Neural cell (in vitro differentiated cells): ENCODE data around the gene TFDP1. TPM values are rescaled to one million over a fixed set of nuclear protein-coding genes. Genes with fewer than 3 reads are reported as not detected.

ENCODE experiments used
- H2AFZ ChIP-seq: fragments of 200-600, 300-800 bp; sonication (generic), shearing (Covaris generic); 2 replicates; pipeline ENCODE4 v1.6.0; 2014; ENCODE audit warnings: low read depth, mild to moderate bottlenecking, antibody characterized with exemption, low read length, moderate library complexity
- H3F3A ChIP-seq: fragments of 200-600 bp; shearing (Covaris generic); 2 replicates; pipeline ENCODE4 v1.6.1; 2016; ENCODE audit warnings: mild to moderate bottlenecking, moderate library complexity, mixed read lengths, antibody characterized with exemption, low read length; ENCODE audit not compliant: insufficient read depth, poor library complexity, severe bottlenecking
- H3K27ac ChIP-seq: fragments of 200-600, 300-800 bp; sonication (generic), shearing (Covaris generic); 2 replicates; pipeline ENCODE4 v1.5.1; 2014; ENCODE audit warnings: mild to moderate bottlenecking, low read length, moderate library complexity
- H3K27me3 ChIP-seq: fragments of 300-800, 200-600 bp; sonication (generic), shearing (Covaris generic); 2 replicates; pipeline ENCODE4 v1.6.0; 2014; ENCODE audit warnings: mild to moderate bottlenecking, low read depth, low read length, moderate library complexity; ENCODE audit not compliant: insufficient read depth
- H3K36me3 ChIP-seq: fragments of 300-800, 200-600 bp; sonication (generic), shearing (Covaris generic); 2 replicates; pipeline ENCODE4 v1.5.1; 2014; ENCODE audit warnings: mild to moderate bottlenecking, antibody characterized with exemption, low read length, moderate library complexity; ENCODE audit not compliant: insufficient read depth
- H3K4me2 ChIP-seq: fragments of 300-800, 200-600 bp; sonication (generic), shearing (Covaris generic); 2 replicates; pipeline ENCODE4 v1.6.0; 2014; ENCODE audit warnings: mild to moderate bottlenecking, low read length
- H3K4me3 ChIP-seq: fragments of 300-800, 200-600 bp; sonication (generic), shearing (Covaris generic); 2 replicates; pipeline ENCODE4 v1.5.1; 2014; ENCODE audit warnings: mild to moderate bottlenecking, low read length, moderate library complexity
- H3K79me2 ChIP-seq: fragments of 200-600 bp; shearing (Covaris generic); replicated peaks from 2 replicates; pipeline ENCODE4 v1.6.0; 2014; ENCODE audit warnings: mild to moderate bottlenecking, low read length, moderate library complexity; ENCODE audit not compliant: insufficient read depth
- H3K9ac ChIP-seq: fragments of 300-800, 200-600 bp; sonication (generic), shearing (Covaris generic); 2 replicates; pipeline ENCODE4 v1.6.1; 2016; ENCODE audit warnings: mild to moderate bottlenecking, low read length, mixed read lengths
- H3K9me2 ChIP-seq: fragments of 200-600 bp; shearing (Covaris generic); 2 replicates; pipeline ENCODE4 v1.6.1; 2016; ENCODE audit warnings: mild to moderate bottlenecking, low read length, mixed read lengths; ENCODE audit not compliant: insufficient read depth
- H3K9me3 ChIP-seq: fragments of 200-600, 300-800 bp; sonication (generic), shearing (Covaris generic); 2 replicates; pipeline ENCODE4 v1.6.1; 2016; ENCODE audit warnings: mild to moderate bottlenecking, mixed run types, low read length, moderate library complexity, mixed read lengths
- H4K20me1 ChIP-seq: fragments of 200-600 bp; shearing (Covaris generic); 2 replicates; pipeline ENCODE4 v1.6.1; 2016; ENCODE audit warnings: mild to moderate bottlenecking, mixed run types; ENCODE audit not compliant: insufficient read depth
- EP300 ChIP-seq: fragments of 450-650 bp; conservative IDR thresholded peaks from 2 replicates; pipeline ENCODE4 v1.6.1; 2014; ENCODE audit warnings: antibody characterized with exemption, mild to moderate bottlenecking, moderate library complexity; ENCODE audit not compliant: poor library complexity, severe bottlenecking
- EZH2 ChIP-seq: fragments of 200-600, 300-800 bp; shearing (Covaris generic), sonication (generic); IDR thresholded peaks from 2 replicates; pipeline ENCODE4 v1.6.1; 2014; ENCODE audit warnings: antibody characterized with exemption, low read length, borderline replicate concordance, mild to moderate bottlenecking; ENCODE audit not compliant: insufficient read depth, poor library complexity, severe bottlenecking
- MXI1 ChIP-seq: fragments of 450-650 bp; conservative IDR thresholded peaks from 2 replicates; pipeline ENCODE4 v1.6.1; 2014; ENCODE audit warnings: antibody characterized with exemption, mild to moderate bottlenecking; ENCODE audit not compliant: poor library complexity, severe bottlenecking
- POLR2AphosphoS5 ChIP-seq: IDR thresholded peaks from 2 replicates; pipeline ENCODE4 v1.6.1; 2012
- RAD21 ChIP-seq: fragments of 450-650 bp; conservative IDR thresholded peaks from 2 replicates; pipeline ENCODE4 v1.6.1; 2014; ENCODE audit warnings: antibody characterized with exemption, mild to moderate bottlenecking, moderate library complexity
- SMC3 ChIP-seq: fragments of 450-650 bp; conservative IDR thresholded peaks from 2 replicates; pipeline ENCODE4 v1.6.1; 2014; ENCODE audit warnings: antibody characterized with exemption, mild to moderate bottlenecking, moderate library complexity; ENCODE audit not compliant: poor library complexity
- TAF1 ChIP-seq: IDR thresholded peaks from 2 replicates; pipeline ENCODE4 v1.6.1; 2012; ENCODE audit warnings: low read depth
- polyA plus RNA-seq: library from polyadenylated mRNA; depleted of rRNA; stranded (reverse); fragments of >200 nt; gene quantifications from 2 replicates; pipeline ENCODE4 v1.2.3, GENCODE V29; 2014
- TF ChIP-seq, protein P1 (sequence below): IDR thresholded peaks from 2 replicates; pipeline ENCODE4 v1.6.1; 2012; ENCODE audit warnings: borderline replicate concordance
- TF ChIP-seq, protein P2 (sequence below): fragments of 450-650 bp; IDR thresholded peaks from 2 replicates; pipeline ENCODE4 v1.5.1; 2014; ENCODE audit warnings: antibody characterized with exemption, mild to moderate bottlenecking, moderate library complexity; ENCODE audit not compliant: poor library complexity, severe bottlenecking

Gene TFDP1
- polyA plus RNA-seq, 1 donor from 2014 or later, result 81.2 TPM

DNA sequence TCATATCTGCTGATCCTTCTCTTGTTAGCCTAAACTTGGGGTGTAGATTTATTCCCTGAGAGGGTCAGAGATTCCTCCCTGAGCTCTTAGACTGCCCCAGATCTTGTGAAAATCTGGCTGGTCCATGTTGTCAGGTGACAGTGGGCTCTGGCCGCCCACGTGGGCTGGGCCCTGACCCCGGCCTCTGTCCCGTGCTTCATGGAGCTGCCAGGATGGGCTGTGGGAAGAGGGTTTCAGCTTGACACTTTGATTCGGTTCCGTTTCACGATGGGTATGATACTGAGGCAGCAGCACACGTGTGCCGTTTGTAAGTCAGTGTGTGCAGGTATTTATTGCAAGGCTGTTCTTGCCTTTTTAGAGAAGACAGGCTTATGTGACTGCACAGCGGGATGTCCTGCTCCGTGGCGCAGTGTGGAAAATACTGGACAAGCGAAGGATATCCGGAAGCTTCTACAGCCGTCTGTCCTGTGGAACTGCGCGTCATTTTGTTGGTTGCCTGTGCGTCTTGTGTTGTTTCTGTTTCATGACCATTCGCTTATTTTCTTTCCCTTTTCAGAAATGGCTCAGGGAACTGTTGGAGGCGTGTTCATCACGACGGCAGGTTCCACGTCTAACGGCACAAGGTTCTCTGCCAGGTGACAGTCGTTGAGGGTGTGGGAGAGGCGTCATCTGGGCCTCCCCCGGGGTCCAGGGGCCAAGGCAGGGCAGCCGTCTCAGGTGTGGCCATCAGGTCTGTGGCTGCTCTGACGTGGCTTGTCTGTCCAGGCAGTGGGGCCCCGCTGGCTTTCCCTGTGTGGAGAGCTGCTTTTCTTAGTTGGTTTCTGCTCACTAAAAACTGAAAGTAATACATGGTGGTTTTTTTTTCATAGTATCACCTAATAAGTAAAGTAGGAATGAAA, 53.0 kb downstream of the TFDP1 start:
- Histone ChIP-seq H3K27ac (no peak overlapping the region), H4K20me1 (no peaks in the 10 kb centered on the region), H2AFZ (no peak overlapping the region), H3K79me2 (no peaks in the 10 kb centered on the region), H3K9me2 (no peaks in the 10 kb centered on the region), H3K9me3 (no peaks in the 10 kb centered on the region), H3K4me3 (no peak overlapping the region), H3K36me3 (peaks cover 18% of the 10 kb centered on the region), H3F3A (no peaks in the 10 kb centered on the region), H3K4me2 (no peak overlapping the region), H3K9ac (no peak overlapping the region), H3K27me3 (no peaks in the 10 kb centered on the region)
- TF ChIP-seq RAD21, result no peak

DNA sequence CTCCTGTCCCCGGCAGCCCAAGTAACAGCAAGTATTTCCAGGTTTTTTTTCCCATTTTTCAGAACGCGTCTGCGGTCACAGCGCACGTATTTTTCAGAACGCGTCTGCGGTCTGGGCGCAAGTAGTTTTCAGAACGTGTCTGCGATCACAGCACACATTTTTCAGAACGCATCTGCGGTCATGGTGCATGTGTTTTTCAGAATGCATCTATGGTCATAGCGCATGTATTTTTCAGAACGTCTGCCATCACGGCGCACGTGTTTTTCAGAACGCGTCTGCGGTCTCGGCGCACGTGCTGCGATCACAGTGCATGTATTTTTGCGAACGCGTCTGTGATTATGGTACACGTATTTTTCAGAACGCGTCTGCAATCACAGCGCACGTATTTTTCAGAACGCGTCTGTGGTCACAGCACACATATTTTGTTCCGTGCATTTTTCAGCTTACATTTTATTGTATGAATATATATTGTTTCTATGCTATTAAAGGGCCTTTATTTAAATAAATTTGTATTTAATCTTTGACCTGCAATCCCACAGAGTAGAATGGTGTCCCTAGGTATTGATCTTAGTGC, 53.7 kb downstream of the TFDP1 start:
- Histone ChIP-seq H3K27ac (no peak overlapping the region), H4K20me1 (no peaks in the 10 kb centered on the region), H3K36me3 (peaks cover 18% of the 10 kb centered on the region), H3F3A (no peaks in the 10 kb centered on the region), H3K4me2 (no peak overlapping the region), H2AFZ (no peak overlapping the region), H3K4me3 (no peak overlapping the region), H3K9me3 (no peaks in the 10 kb centered on the region), H3K9ac (no peak overlapping the region), H3K9me2 (no peaks in the 10 kb centered on the region), H3K27me3 (no peaks in the 10 kb centered on the region), H3K79me2 (no peaks in the 10 kb centered on the region)
- TF ChIP-seq, protein P1, sequence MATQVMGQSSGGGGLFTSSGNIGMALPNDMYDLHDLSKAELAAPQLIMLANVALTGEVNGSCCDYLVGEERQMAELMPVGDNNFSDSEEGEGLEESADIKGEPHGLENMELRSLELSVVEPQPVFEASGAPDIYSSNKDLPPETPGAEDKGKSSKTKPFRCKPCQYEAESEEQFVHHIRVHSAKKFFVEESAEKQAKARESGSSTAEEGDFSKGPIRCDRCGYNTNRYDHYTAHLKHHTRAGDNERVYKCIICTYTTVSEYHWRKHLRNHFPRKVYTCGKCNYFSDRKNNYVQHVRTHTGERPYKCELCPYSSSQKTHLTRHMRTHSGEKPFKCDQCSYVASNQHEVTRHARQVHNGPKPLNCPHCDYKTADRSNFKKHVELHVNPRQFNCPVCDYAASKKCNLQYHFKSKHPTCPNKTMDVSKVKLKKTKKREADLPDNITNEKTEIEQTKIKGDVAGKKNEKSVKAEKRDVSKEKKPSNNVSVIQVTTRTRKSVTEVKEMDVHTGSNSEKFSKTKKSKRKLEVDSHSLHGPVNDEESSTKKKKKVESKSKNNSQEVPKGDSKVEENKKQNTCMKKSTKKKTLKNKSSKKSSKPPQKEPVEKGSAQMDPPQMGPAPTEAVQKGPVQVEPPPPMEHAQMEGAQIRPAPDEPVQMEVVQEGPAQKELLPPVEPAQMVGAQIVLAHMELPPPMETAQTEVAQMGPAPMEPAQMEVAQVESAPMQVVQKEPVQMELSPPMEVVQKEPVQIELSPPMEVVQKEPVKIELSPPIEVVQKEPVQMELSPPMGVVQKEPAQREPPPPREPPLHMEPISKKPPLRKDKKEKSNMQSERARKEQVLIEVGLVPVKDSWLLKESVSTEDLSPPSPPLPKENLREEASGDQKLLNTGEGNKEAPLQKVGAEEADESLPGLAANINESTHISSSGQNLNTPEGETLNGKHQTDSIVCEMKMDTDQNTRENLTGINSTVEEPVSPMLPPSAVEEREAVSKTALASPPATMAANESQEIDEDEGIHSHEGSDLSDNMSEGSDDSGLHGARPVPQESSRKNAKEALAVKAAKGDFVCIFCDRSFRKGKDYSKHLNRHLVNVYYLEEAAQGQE, result no peak
- TF ChIP-seq EZH2 (no peak), SMC3 (no peak), RAD21 (no peak), EP300 (no peak), MXI1 (no peak), POLR2AphosphoS5 (no peak), TAF1 (no peak)
- TF ChIP-seq, protein P2, sequence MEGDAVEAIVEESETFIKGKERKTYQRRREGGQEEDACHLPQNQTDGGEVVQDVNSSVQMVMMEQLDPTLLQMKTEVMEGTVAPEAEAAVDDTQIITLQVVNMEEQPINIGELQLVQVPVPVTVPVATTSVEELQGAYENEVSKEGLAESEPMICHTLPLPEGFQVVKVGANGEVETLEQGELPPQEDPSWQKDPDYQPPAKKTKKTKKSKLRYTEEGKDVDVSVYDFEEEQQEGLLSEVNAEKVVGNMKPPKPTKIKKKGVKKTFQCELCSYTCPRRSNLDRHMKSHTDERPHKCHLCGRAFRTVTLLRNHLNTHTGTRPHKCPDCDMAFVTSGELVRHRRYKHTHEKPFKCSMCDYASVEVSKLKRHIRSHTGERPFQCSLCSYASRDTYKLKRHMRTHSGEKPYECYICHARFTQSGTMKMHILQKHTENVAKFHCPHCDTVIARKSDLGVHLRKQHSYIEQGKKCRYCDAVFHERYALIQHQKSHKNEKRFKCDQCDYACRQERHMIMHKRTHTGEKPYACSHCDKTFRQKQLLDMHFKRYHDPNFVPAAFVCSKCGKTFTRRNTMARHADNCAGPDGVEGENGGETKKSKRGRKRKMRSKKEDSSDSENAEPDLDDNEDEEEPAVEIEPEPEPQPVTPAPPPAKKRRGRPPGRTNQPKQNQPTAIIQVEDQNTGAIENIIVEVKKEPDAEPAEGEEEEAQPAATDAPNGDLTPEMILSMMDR, result no peak
